NT2/D1 (cell line): Measurements from ENCODE around the gene LAYN.

Experiments used
- DNase-seq: peaks from one replicate; pipeline ENCODE4 v3.0.0-alpha.2; 2011; ENCODE audit warnings: low read depth, low spot score
- H3K27me3 ChIP-seq: 2 replicates; pipeline ENCODE4 v1.6.0; 2011; ENCODE audit warnings: mild to moderate bottlenecking; ENCODE audit not compliant: insufficient read length, insufficient read depth
- H3K36me3 ChIP-seq: 2 replicates; pipeline ENCODE4 v1.6.1; 2011; ENCODE audit warnings: mild to moderate bottlenecking, low read length, mixed read lengths; ENCODE audit not compliant: insufficient read depth, insufficient read length
- H3K4me1 ChIP-seq: 2 replicates; pipeline ENCODE4 v1.5.1; 2011; ENCODE audit not compliant: insufficient read depth, insufficient read length
- H3K4me3 ChIP-seq: 2 replicates; pipeline ENCODE4 v1.5.1; 2011; ENCODE audit warnings: low read depth; ENCODE audit not compliant: insufficient read length
- H3K9ac ChIP-seq: 2 replicates; pipeline ENCODE4 v1.6.0; 2011; ENCODE audit warnings: low read depth; ENCODE audit not compliant: insufficient read length
- H3K9me3 ChIP-seq: 2 replicates; pipeline ENCODE4 v1.5.1; 2011; ENCODE audit warnings: mild to moderate bottlenecking, low read length; ENCODE audit not compliant: insufficient read depth
- SUZ12 ChIP-seq: IDR thresholded peaks from 2 replicates; pipeline ENCODE4 v1.6.1; 2011; ENCODE audit not compliant: insufficient read length, insufficient read depth; ENCODE audit errors: extremely low read depth
- YY1 ChIP-seq: IDR thresholded peaks from 2 replicates; pipeline ENCODE4 v1.6.1; 2011; ENCODE audit not compliant: insufficient read length, insufficient read depth
- ZNF274 ChIP-seq: IDR thresholded peaks from 2 replicates; pipeline ENCODE4 v1.6.1; 2011; ENCODE audit warnings: mild to moderate bottlenecking, low read depth, low read length

Gene LAYN

GRCh38 chr11:111585371-111585770, 44.9 kb downstream of the LAYN start:
- DNase-seq: no peak
- Histone ChIP-seq H3K36me3 (no peaks in the 10 kb centered on the region), H3K9ac (no peak overlapping the region), H3K4me1 (no peaks in the 10 kb centered on the region), H3K4me3 (no peak overlapping the region), H3K9me3 (peaks cover 7% of the 10 kb centered on the region), H3K27me3 (no peaks in the 10 kb centered on the region)
- TF ChIP-seq ZNF274: no peak
- TF ChIP-seq YY1: no peak
- no peak for TF ChIP-seq SUZ12

- Histone ChIP-seq H3K4me3 (no peak overlapping the region), H3K27me3 (no peaks in the 10 kb centered on the region), H3K4me1 (no peaks in the 10 kb centered on the region), H3K36me3 (no peaks in the 10 kb centered on the region), H3K9ac (no peak overlapping the region), H3K9me3 (peaks cover 7% of the 10 kb centered on the region)
- DNase-seq: no peak
- no peak for TF ChIP-seq YY1
- no peak for TF ChIP-seq ZNF274
- TF ChIP-seq SUZ12: no peak
These were observed 45.9 kb downstream of the LAYN start for GRCh38 chr11:111586388-111586831.

- TF ChIP-seq ZNF274 (no peak), SUZ12 (no peak), YY1 (no peak)
- H3K9me3 ChIP-seq: peaks cover 7% of the 10 kb centered on the region
- no peak overlapping the region for H3K9ac ChIP-seq
- no peak overlapping the region for H3K4me3 ChIP-seq
- no peak for DNase-seq
- H3K27me3 ChIP-seq: no peaks in the 10 kb centered on the region
- H3K4me1 ChIP-seq: no peaks in the 10 kb centered on the region
- H3K36me3 ChIP-seq: no peaks in the 10 kb centered on the region
These were observed 48.6 kb downstream of the LAYN start for GRCh38 chr11:111589114-111589513.

GRCh38 chr11:111589886-111590499, 49.5 kb downstream of the LAYN start:
- no peak overlapping the region for H3K9ac ChIP-seq
- DNase-seq: no peak
- no peak overlapping the region for H3K4me3 ChIP-seq
- no peak for TF ChIP-seq SUZ12
- TF ChIP-seq YY1: no peak
- no peak for TF ChIP-seq ZNF274
- peaks cover 7% of the 10 kb centered on the region for H3K9me3 ChIP-seq
- H3K27me3 ChIP-seq: no peaks in the 10 kb centered on the region
- no peaks in the 10 kb centered on the region for H3K36me3 ChIP-seq
- H3K4me1 ChIP-seq: no peaks in the 10 kb centered on the region

GRCh38 chr11:111591187-111591960, 50.9 kb downstream of the LAYN start:
- no peaks in the 10 kb centered on the region for H3K36me3 ChIP-seq
- H3K4me3 ChIP-seq: no peak overlapping the region
- TF ChIP-seq ZNF274: no peak
- no peak for TF ChIP-seq SUZ12
- no peak for TF ChIP-seq YY1
- peaks cover 7% of the 10 kb centered on the region for H3K9me3 ChIP-seq
- DNase-seq: no peak
- H3K9ac ChIP-seq: no peak overlapping the region
- H3K27me3 ChIP-seq: no peaks in the 10 kb centered on the region
- no peaks in the 10 kb centered on the region for H3K4me1 ChIP-seq

GRCh38 chr11:111592491-111592890, 52.0 kb downstream of the LAYN start:
- H3K9me3 ChIP-seq: peaks cover 7% of the 10 kb centered on the region
- TF ChIP-seq YY1: no peak
- TF ChIP-seq ZNF274: no peak
- TF ChIP-seq SUZ12: no peak
- no peak overlapping the region for H3K4me3 ChIP-seq
- H3K9ac ChIP-seq: no peak overlapping the region
- H3K4me1 ChIP-seq: no peaks in the 10 kb centered on the region
- H3K27me3 ChIP-seq: no peaks in the 10 kb centered on the region
- no peaks in the 10 kb centered on the region for H3K36me3 ChIP-seq
- no peak for DNase-seq

- no peak for TF ChIP-seq ZNF274
- no peak for TF ChIP-seq SUZ12
- no peak for TF ChIP-seq YY1
These were observed 55.8 kb downstream of the LAYN start for GRCh38 chr11:111596319-111596718.

More at GRCh38 chr11:111596319-111596718, 55.8 kb downstream of the LAYN start:
- Histone ChIP-seq H3K27me3 (peaks cover 10% of the 10 kb centered on the region), H3K9me3 (no peaks in the 10 kb centered on the region), H3K4me1 (no peaks in the 10 kb centered on the region), H3K4me3 (no peak overlapping the region), H3K36me3 (no peaks in the 10 kb centered on the region), H3K9ac (no peak overlapping the region)
- no peak for DNase-seq
